ENCODE results near the gene C1QTNF2.

C1QTNF2 gene

GRCh38 chr5:160356550-160357347, 13.7 kb downstream of the C1QTNF2 start:
- H3K27ac ChIP-seq: no peak overlapping the region

GRCh38 chr5:160354666-160355065, 15.8 kb downstream of the C1QTNF2 start:
- Histone ChIP-seq H3K4me2 (ENCODE audit: low read length) (no peak overlapping the region), H3K4me3 (ENCODE audit: low read depth, low read length) (no peak overlapping the region), H3K9ac (no peak overlapping the region), H3K36me3 (ENCODE audit: control insufficient read depth, insufficient read depth, low read length) (no peaks in the 10 kb centered on the region), H3K27me3 (ENCODE audit: control insufficient read depth, insufficient read depth, low read length) (no peaks in the 10 kb centered on the region), H2AFZ (no peak overlapping the region), H3K9me3 (ENCODE audit: control insufficient read depth, low read length) (no peaks in the 10 kb centered on the region), H3K4me1 (no peaks in the 10 kb centered on the region), H3K27ac (no peak overlapping the region), H3K79me2 (no peaks in the 10 kb centered on the region)
- TF ChIP-seq, protein P1, sequence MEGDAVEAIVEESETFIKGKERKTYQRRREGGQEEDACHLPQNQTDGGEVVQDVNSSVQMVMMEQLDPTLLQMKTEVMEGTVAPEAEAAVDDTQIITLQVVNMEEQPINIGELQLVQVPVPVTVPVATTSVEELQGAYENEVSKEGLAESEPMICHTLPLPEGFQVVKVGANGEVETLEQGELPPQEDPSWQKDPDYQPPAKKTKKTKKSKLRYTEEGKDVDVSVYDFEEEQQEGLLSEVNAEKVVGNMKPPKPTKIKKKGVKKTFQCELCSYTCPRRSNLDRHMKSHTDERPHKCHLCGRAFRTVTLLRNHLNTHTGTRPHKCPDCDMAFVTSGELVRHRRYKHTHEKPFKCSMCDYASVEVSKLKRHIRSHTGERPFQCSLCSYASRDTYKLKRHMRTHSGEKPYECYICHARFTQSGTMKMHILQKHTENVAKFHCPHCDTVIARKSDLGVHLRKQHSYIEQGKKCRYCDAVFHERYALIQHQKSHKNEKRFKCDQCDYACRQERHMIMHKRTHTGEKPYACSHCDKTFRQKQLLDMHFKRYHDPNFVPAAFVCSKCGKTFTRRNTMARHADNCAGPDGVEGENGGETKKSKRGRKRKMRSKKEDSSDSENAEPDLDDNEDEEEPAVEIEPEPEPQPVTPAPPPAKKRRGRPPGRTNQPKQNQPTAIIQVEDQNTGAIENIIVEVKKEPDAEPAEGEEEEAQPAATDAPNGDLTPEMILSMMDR (IDR thresholded peaks at IDR 0.05): no peak

More at GRCh38 chr5:160356550-160357347, 13.7 kb downstream of the C1QTNF2 start:
- no peak overlapping the region for H3K4me2 ChIP-seq (ENCODE audit: low read length)
- no peak overlapping the region for H3K4me3 ChIP-seq (ENCODE audit: low read depth, low read length)
- H3K9me3 ChIP-seq (ENCODE audit: control insufficient read depth, low read length): no peaks in the 10 kb centered on the region
- H3K79me2 ChIP-seq: no peaks in the 10 kb centered on the region
- no peaks in the 10 kb centered on the region for H3K27me3 ChIP-seq (ENCODE audit: control insufficient read depth, insufficient read depth, low read length)
- no peak overlapping the region for H3K9ac ChIP-seq
- H3K4me1 ChIP-seq: no peaks in the 10 kb centered on the region
- H2AFZ ChIP-seq: no peak overlapping the region
- H3K36me3 ChIP-seq (ENCODE audit: control insufficient read depth, insufficient read depth, low read length): no peaks in the 10 kb centered on the region
- TF ChIP-seq, protein P1 (IDR thresholded peaks at IDR 0.05): no peak

DNA sequence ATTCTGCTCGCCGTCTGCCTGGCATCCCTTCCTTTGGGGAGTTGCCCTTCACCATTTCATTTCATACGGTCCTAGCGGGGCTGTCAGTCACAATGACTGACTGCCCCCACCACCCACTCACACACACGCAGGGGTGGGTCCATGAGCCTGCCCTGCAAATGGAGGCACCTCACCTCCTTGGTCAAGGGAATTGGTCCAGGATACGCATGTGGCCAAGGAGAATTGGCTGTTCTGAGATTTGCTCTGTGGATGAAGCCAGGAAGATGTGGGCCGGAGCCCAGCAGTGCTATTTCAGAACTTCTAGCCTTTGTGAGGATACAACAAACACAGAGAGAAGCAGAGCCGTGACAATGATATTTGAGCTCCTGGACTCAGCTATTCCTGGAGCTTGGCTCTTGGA, 17.0 kb downstream of the C1QTNF2 start:
- Histone ChIP-seq H3K27me3 (ENCODE audit: control insufficient read depth, insufficient read depth, low read length) (no peaks in the 10 kb centered on the region), H3K4me3 (ENCODE audit: low read depth, low read length) (no peak overlapping the region), H3K9me3 (ENCODE audit: control insufficient read depth, low read length) (no peaks in the 10 kb centered on the region), H2AFZ (no peak overlapping the region), H3K9ac (no peak overlapping the region), H3K4me2 (ENCODE audit: low read length) (no peak overlapping the region), H3K4me1 (no peaks in the 10 kb centered on the region), H3K36me3 (ENCODE audit: control insufficient read depth, insufficient read depth, low read length) (no peaks in the 10 kb centered on the region), H3K79me2 (no peaks in the 10 kb centered on the region), H3K27ac (no peak overlapping the region)
- TF ChIP-seq, protein P1 (IDR thresholded peaks at IDR 0.05): no peak

GRCh38 chr5:160352308-160352707, 18.1 kb downstream of the C1QTNF2 start:
- TF ChIP-seq, protein P1 (IDR thresholded peaks at IDR 0.05): no peak
- no peak overlapping the region for H3K9ac ChIP-seq
- H3K36me3 ChIP-seq (ENCODE audit: control insufficient read depth, insufficient read depth, low read length): no peaks in the 10 kb centered on the region
- H3K9me3 ChIP-seq (ENCODE audit: control insufficient read depth, low read length): no peaks in the 10 kb centered on the region
- H3K27ac ChIP-seq: no peak overlapping the region
- H3K4me3 ChIP-seq (ENCODE audit: low read depth, low read length): no peak overlapping the region
- no peak overlapping the region for H3K4me2 ChIP-seq (ENCODE audit: low read length)
- no peak overlapping the region for H2AFZ ChIP-seq
- no peaks in the 10 kb centered on the region for H3K79me2 ChIP-seq
- H3K4me1 ChIP-seq: no peaks in the 10 kb centered on the region
- H3K27me3 ChIP-seq (ENCODE audit: control insufficient read depth, insufficient read depth, low read length): no peaks in the 10 kb centered on the region

DNA sequence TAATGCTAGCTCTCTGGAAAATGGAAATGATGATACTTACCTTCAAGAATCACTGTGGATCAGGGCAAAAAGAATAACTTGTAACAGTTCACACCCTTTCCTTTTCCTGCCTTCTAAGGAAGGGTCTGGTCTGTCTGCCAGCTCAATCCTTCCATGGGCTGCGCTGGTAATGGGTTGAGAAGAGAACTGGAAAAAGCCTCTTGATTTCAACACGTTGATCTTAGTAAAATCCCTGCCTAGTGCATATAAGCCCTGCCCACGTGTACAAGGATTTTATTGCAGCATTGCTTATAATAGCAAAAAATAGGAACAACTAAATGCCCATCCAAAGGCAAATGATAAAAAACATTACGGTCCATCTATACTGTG, 20.5 kb downstream of the C1QTNF2 start:
- Histone ChIP-seq H3K4me2 (ENCODE audit: low read length) (no peak overlapping the region), H3K27ac (no peak overlapping the region), H3K4me3 (ENCODE audit: low read depth, low read length) (no peak overlapping the region), H3K4me1 (peaks cover 3% of the 10 kb centered on the region), H3K36me3 (ENCODE audit: control insufficient read depth, insufficient read depth, low read length) (no peaks in the 10 kb centered on the region), H3K9me3 (ENCODE audit: control insufficient read depth, low read length) (no peaks in the 10 kb centered on the region), H2AFZ (no peak overlapping the region), H3K9ac (no peak overlapping the region), H3K27me3 (ENCODE audit: control insufficient read depth, insufficient read depth, low read length) (no peaks in the 10 kb centered on the region), H3K79me2 (no peaks in the 10 kb centered on the region)
- TF ChIP-seq, protein P1 (IDR thresholded peaks at IDR 0.05): no peak

Data from parathyroid adenoma (tissue), 2 donors.